HG03469 (cell line): ENCODE measurements around the gene CSF3R.

Experiments used
- ATAC-seq: cut with Tn5 transposase; IDR thresholded peaks from one replicate; pipeline ENCODE4 v1.9.1; 2021; ENCODE audit warnings: mild to moderate bottlenecking, moderate library complexity, moderate number of reproducible peaks; ENCODE audit not compliant: unreplicated experiment

The CSF3R gene

GRCh38 chr1:36432616-36433015, 50.1 kb downstream of the CSF3R start:
- ATAC-seq = no peak

DNA sequence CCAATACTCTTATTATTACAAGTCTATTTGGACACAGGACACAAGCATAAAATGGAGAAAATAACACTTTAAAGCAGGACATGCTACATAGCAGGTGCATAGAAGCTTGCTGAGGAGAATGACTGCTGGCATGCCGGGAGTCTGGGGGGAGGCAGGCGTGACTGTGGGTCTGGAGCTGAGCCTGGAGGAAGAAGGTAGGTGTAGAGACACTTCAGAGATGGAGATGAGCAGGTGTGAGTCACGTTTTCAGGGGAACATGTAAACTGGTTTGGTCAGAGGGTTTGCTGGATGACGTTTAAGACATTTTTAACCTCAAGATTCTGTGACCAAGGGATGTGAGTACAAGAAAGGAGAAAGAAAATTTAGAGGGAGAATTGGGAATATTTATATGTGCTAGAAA, 56.9 kb downstream of the CSF3R start:
- no peak for ATAC-seq

DNA sequence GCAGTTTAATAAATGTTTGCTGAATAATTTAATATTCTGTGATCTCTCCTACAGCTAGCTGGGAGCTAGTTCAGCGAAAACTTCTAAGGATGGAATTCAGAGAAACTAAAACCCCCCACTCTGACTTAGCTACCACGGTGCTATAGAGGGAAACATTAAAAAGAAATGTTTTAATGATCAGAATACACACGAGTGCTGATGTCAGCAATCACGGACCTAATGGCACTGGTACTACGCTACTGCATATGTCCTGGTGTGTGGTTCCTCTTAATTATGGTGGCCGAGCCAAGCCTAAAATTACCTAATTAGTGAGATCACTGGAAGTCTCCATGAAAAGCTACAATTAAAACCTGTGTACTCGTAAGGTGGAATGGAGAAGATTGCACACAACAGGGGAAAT, 61.1 kb downstream of the CSF3R start:
- no peak for ATAC-seq

DNA sequence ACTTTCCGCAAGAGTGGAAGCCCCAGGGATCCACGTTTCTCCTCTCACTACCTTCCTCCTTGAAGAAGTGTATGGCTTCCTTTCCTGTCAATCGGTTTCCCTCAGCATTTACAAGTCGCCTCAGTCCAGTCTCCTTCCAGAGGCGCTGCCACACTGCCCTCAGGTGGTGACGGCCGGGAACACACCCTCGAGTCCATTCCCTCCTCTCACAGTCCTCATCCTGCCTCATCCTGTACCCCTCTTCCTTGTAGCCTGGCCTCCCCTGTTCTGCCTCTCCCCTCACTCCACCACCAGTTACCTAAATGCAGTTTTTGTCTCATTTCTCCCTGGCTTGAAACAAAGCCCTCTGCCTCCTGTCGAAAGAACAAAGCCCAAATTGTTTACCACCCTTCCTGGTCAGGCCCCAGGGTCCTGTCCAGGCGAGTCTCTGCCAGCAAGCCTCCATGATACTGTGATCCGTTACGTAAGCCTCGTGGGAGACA, 61.8 kb downstream of the CSF3R start:
- no peak for ATAC-seq

DNA sequence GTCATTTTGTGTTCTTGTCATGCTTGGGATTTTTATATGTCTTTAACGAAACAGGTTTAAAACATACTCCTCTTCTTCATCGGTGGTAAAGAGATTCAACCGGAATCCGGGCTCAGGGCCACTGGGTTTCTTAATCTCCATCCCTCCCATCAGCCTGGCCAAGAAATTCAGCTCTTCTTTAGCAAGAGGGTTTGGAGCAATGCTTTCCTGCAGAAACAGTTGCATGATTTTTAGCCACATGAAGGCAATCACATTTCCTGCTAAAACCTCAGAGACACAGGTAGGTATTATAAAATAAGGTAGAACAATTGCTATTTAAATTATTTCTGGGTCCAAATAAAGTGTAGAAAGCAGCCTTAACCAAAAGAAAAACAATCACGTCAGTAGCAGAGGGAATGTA, 62.3 kb downstream of the CSF3R start:
- no peak for ATAC-seq

- ATAC-seq = no peak
Observed at GRCh38 chr1:36419569-36419968, 63.1 kb downstream of the CSF3R start.

DNA sequence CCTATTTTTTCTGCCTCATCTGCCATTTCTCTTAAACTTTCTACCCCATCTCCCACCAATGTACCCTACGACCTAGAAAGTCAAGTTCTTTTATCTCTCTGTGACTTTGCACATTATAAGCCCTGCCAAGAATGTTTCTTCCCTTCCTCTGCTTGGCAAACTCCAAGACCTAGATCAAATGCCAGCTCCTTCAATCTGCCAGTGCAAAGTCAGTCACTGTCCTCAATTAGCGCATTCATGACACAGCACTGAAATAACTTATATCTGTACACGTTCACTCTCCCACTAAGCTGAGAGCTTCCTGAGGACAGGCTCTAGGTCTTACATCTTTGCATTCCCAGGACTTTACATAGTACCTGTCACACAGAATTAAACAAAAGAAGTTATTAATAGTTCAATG, 63.6 kb downstream of the CSF3R start:
- no peak for ATAC-seq

DNA sequence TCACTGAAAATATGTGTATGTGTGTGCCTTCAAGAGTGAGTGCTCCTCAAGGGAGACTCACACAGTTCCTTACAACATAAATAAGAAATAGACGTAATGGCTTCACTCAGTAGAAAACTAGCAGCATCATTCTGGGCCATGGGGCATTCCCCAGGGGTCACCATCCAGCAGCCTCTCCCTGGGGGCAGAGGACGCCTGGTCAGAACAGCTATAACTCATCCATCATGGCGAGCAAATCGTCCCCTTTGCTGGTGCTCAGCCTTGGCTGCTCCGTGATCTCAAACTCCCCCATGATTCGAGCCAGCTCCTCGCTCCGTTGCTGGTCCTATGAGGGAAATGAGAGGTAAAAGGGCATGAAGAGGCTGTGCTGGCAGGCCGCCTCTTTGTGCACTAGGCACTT, 64.8 kb downstream of the CSF3R start:
- no peak for ATAC-seq
